AG04450 (cell line): ENCODE results near the gene SLC39A9. TPM values are rescaled to one million over a fixed set of nuclear protein-coding genes. Genes with fewer than 3 reads are reported as not detected.
A peak's percentile ranks its signal among the peaks of the same experiment; 100 is the strongest.

Source experiments
- CTCF ChIA-PET: fragments of 300-600, 350-600 bp; formaldehyde crosslinking; extraction: SDS; loops from one replicate; lab custom pipeline; 2022; ENCODE audit warnings: antibody characterized with exemption, inconsistent platforms; lab: Charles Lee
- POLR2A ChIA-PET: fragments of 350-600 bp; formaldehyde crosslinking; extraction: SDS; loops from one replicate; lab custom pipeline; 2021; ENCODE audit warnings: antibody characterized with exemption, inconsistent platforms; lab: Yijun Ruan, JAX
- DNase-seq: peaks from one replicate; pipeline ENCODE4 v3.0.0-alpha.2; 2011; ENCODE audit warnings: low read depth, low spot score
- H3K27ac ChIP-seq: one replicate; pipeline ENCODE4 v1.5.1; 2012; ENCODE audit warnings: low read depth, low read length, control low read depth
- H3K27me3 ChIP-seq: one replicate; pipeline ENCODE4 v1.6.0; 2012; ENCODE audit warnings: low read length; ENCODE audit not compliant: control insufficient read depth, insufficient read depth
- H3K4me3 ChIP-seq: 2 replicates; pipeline ENCODE4 v1.5.1; 2011; ENCODE audit warnings: mild to moderate bottlenecking, low read depth, low read length, control low read depth
- H3K9me3 ChIP-seq: 2 replicates; pipeline ENCODE4 v1.5.1; 2012; ENCODE audit warnings: low read length; ENCODE audit not compliant: control insufficient read depth, insufficient read depth
- CTCF ChIP-seq: IDR thresholded peaks from 2 replicates; pipeline ENCODE4 v1.5.1; 2011; ENCODE audit warnings: low read depth, low read length, control low read depth, inconsistent platforms
- polyA plus RNA-seq: library from polyadenylated mRNA; depleted of rRNA; stranded (reverse); fragments of >200 nt; gene quantifications from 2 replicates; pipeline ENCODE4 v1.2.3, GENCODE V29; 2011

The SLC39A9 gene
- polyA plus RNA-seq, 1 experiment, result 82.2 TPM

GRCh38 chr14:69479696-69480095, 81.2 kb downstream of the SLC39A9 start:
- TF ChIP-seq CTCF, result no peak
- no peak overlapping the region for H3K4me3 ChIP-seq
- H3K9me3 ChIP-seq, result no peaks in the 10 kb centered on the region
- no peak for DNase-seq
- peaks cover 37% of the 10 kb centered on the region for H3K27me3 ChIP-seq
- CTCF ChIA-PET, result no interaction called here
- H3K27ac ChIP-seq, result no peak overlapping the region
- POLR2A ChIA-PET, result no interaction called here

- no peak overlapping the region for H3K4me3 ChIP-seq
- H3K9me3 ChIP-seq, result no peaks in the 10 kb centered on the region
- CTCF ChIA-PET, result no interaction called here
- no peak for DNase-seq
- no peak overlapping the region for H3K27ac ChIP-seq
- POLR2A ChIA-PET, result no interaction called here
- TF ChIP-seq CTCF, result no peak
- H3K27me3 ChIP-seq, result peaks cover 41% of the 10 kb centered on the region
Measured at GRCh38 chr14:69480136-69480535, 81.6 kb downstream of the SLC39A9 start.

- TF ChIP-seq CTCF, result no peak
- ChIA-PET CTCF (interaction anchor here (0.6 to 1.3 kb wide), 2 partner anchors 22 to 170 kb away, joined by 3 to 11 read pairs; no protein-coding TSS in a partner anchor), POLR2A (no interaction called here)
- H3K27ac ChIP-seq, result no peak overlapping the region
- H3K27me3 ChIP-seq, result peaks cover 58% of the 10 kb centered on the region
- no peak for DNase-seq
- no peaks in the 10 kb centered on the region for H3K9me3 ChIP-seq
- no peak overlapping the region for H3K4me3 ChIP-seq
Measured at GRCh38 chr14:69481815-69482568, 83.5 kb downstream of the SLC39A9 start.

GRCh38 chr14:69483765-69484443, 85.4 kb downstream of the SLC39A9 start:
- TF ChIP-seq CTCF, result no peak
- Histone ChIP-seq H3K9me3 (no peaks in the 10 kb centered on the region), H3K27me3 (peaks cover 72% of the 10 kb centered on the region), H3K4me3 (peak overlapping the region; percentile 10), H3K27ac (no peak overlapping the region)
- CTCF ChIA-PET, result no interaction called here
- POLR2A ChIA-PET, result interaction anchor here (0.6 kb wide), 1 partner anchor 273 kb away, joined by 3 read pairs; no protein-coding TSS in a partner anchor
- DNase-seq, result no peak
